ENCODE results near the gene SH2D1B.

SH2D1B gene

GRCh38 chr1:162381941-162382750 lies 29.8 kb downstream of the SH2D1B start:
- no peak for DNase-seq (ENCODE audit: low read depth)

DNA sequence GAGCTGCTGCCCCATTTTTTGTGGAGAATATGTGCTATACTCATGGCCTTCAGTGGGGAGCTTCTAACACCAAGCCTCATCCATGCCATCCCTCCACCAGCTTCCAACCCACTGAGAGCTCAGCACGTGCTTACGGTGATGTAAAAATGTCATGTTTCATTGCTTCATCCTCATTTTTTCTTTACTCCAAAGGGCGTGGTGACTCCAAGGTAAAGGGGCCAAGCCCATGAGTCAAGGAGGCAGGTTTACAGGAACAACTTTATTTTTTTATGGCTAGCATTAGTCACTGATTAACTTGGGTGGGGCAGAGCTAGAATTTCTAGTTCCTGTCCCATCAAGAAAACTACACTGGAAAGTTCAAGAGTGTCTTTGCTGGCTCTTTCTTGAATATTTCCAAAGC lies 30.6 kb downstream of the SH2D1B start, which contains the start of gene C1orf226:
Gene C1orf226, plus strand, starts transcription at position 346 of the 400 bp plus-strand sequence. CDS start 174 bp downstream, outside the sequence.
- no peak for DNase-seq (ENCODE audit: low read depth)

GRCh38 chr1:162380061-162380846 lies 31.7 kb downstream of the SH2D1B start:
- no peak for DNase-seq (ENCODE audit: low read depth)

DNA sequence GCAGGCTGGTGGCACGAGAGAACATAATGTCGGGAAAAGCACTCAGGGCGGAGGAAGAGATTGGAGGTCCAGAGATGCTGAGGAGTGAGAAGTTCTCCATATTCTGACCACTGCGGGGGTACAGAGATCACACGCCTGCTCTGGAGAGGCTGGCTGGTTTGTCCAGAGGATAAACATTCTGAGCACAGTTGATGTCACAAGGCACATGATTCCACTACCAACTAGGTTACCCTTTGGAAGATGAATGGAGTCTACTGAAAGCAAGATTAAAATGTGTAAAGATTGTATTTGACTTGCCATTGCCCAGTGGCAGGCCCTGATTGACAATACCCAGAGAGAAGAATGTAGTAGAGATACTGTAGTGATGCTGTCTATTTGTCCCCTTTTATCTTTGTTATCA lies 35.2 kb downstream of the SH2D1B start, which contains the start of gene SPATA46:
Gene SPATA46, minus strand, starts transcription at position 164 of the 400 bp plus-strand sequence. Its CDS starts 64 bp downstream, at position 100.
- DNase-seq (ENCODE audit: low read depth) = no peak

DNA sequence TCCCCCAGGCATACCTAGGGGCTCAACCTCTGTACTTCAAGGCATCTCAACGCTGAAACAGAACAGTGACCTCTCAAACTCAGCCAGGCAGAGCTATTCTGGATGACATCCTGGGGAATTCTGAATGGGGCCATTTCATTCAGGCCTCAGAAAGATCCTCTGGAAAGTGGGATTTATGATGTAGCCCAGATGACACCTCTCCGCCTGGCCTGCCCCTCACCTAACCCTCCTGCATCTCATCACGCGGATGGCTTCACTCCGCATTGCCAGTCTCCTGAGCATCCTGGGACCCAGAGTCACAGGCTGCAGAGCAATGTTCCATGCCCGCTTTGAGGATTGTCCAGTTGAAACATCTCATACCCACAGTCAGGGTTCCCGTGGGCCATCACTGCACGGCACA lies 36.5 kb downstream of the SH2D1B start:
- no peak for DNase-seq (ENCODE audit: low read depth)

DNA sequence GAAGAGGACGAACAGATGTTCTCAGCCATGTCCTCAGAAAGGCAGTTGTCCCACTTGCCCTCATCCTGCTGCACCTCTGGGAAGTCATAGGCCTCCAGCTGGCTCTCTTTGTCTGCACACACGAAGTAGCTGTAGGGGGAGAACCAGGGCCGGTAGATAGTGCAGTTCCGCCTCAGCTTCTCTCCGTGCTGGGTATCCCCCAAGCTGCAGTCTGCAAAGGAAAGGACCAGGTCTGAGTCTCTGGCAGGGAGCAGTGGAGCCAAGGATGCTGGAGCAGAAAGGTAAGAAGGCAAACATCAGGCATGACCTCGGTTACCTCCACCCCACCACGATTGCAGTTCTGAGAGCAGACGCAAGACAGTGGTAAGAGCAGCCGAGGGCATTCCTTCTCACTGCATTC lies 37.5 kb downstream of the SH2D1B start:
- no peak for DNase-seq (ENCODE audit: low read depth)

GRCh38 chr1:162373541-162374260 lies 38.2 kb downstream of the SH2D1B start:
- no peak for DNase-seq (ENCODE audit: low read depth)

DNA sequence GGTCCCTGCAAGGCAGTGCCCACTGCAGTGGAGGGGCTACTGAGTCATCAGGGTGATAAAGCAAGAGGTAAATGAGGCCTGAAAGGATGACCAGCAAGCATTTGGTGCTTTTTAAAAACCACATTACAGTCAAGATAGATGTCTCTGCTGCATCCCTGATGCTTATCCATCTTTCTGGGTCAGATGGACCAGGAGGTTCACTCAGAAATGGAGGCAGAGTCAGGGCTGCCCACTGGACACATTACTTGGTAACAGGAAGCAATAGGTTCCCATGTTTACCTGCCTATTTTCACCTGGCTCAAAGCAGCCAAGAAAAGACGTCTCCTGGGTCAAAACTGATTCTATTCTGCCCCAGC lies 38.9 kb downstream of the SH2D1B start:
- DNase-seq (ENCODE audit: low read depth) = no peak

GRCh38 chr1:162372159-162373071 lies 39.5 kb downstream of the SH2D1B start:
- peak; percentile 96 for DNase-seq (ENCODE audit: low read depth)

GRCh38 chr1:162371611-162372010 lies 40.3 kb downstream of the SH2D1B start:
- no peak for DNase-seq (ENCODE audit: low read depth)

DNA sequence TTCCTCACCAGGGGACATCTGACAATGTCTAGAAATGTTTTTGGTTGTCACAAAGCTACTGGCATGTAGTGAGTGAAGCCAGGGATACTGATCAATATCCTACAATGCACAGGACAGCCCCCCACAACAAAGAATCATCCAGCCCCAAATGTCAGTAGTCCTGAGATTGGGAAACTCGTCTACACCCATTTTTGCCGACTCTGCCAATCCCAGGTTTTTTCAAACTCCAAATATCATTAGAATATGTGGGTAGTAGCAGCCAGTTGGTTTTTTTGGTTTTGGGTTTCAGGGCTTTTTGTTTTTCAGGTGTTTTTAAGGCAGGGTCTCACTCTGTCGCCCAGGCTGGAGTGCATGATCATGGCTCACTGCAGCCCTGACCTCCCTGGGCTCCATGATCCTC lies 41.2 kb downstream of the SH2D1B start:
- DNase-seq (ENCODE audit: low read depth) = no peak

- DNase-seq (ENCODE audit: low read depth) = no peak
Observed at GRCh38 chr1:162370161-162370560, 41.8 kb downstream of the SH2D1B start.

DNA sequence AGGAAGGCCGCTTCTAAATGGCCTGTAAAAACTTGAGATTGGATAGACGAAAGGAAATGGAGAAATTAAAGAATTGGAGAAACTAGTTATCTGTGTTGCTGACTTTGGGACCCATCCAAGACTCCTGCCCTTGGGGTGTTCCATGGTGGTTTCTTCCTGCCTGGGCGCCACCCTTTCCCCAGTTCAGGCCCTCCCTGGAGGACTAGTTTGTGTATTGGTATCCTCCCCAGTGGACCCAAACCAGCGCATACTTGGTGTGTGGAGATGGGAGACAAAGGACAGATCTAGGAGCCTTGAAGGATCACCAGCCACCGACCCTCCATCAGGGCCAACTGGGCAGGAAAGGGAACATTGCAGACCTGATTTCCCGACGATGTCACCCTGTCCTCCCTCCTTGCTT lies 42.4 kb downstream of the SH2D1B start:
- no peak for DNase-seq (ENCODE audit: low read depth)

DNA sequence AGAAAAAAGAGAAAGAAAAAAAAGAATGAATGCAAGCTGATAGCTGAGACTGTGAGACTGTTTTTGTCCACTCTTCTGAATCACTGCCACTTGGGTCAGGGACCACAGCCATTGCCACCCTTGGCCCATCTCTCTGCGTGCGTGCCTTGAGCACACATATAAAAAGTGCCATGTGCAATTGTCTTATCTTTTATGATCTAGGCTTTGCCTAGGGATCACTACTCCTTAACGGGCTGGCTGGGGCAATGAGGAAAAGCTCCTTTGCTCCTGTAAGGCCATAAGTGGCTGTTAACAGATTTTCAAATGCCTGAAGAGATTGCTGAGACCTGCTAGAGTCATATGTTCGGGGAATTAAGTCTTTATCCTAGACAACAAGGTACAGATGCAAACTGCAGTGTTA lies 43.5 kb downstream of the SH2D1B start:
- DNase-seq (ENCODE audit: low read depth) = no peak

GRCh38 chr1:162367772-162368171 lies 44.2 kb downstream of the SH2D1B start:
- DNase-seq (ENCODE audit: low read depth) = no peak

GRCh38 chr1:162367073-162367472 lies 44.9 kb downstream of the SH2D1B start:
- no peak for DNase-seq (ENCODE audit: low read depth)

DNA sequence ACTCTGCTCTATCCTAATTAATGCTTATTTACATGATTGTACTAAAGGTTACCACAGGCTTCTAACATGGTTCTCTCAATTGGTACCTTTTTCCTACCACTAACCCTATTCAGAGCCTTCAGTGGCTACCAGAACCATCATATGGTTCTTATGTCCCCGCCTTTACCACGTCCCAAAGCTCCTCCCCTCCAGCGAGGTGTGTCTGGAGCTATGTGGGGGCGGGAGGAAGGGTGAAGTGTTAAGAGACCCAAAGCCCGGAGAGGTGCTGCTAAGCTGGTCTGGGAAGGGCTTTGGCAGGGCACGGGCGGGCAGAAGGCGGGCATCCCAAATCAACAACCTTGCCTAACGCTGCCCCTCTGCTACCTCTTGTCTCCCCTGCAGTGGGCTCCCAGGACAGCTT lies 45.3 kb downstream of the SH2D1B start:
- DNase-seq (ENCODE audit: low read depth) = no peak

GRCh38 chr1:162366149-162366548 lies 45.8 kb downstream of the SH2D1B start:
- no peak for DNase-seq (ENCODE audit: low read depth)

GRCh38 chr1:162365284-162366020 lies 46.5 kb downstream of the SH2D1B start:
- DNase-seq (ENCODE audit: low read depth) = no peak

DNA sequence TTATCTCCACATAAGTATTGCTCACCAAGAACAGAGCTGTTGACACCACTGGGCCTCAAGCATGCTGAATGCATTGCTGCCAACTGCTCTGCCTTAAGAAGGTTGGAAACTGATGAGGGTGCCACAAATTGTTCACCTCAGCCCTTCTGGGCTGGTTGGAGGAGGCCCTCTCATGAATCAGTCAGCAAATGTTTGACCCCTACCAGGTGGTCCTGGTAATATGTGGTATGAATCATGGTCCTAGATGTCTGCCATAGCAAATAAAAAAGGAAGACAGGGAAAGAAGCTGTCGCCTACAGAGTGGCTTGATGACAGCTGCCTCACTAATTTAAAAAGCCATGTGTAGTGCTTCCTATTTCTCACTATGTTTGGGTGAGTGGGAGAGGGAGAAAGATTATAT lies 47.4 kb downstream of the SH2D1B start:
- no peak for DNase-seq (ENCODE audit: low read depth)

GRCh38 chr1:162363823-162364222 lies 48.1 kb downstream of the SH2D1B start:
- DNase-seq (ENCODE audit: low read depth) = no peak

Data from CMK (cell line).